ENCODE results near the gene AP1M1.

GRCh38 chr19:16199275-16199932 lies 1.7 kb downstream of the AP1M1 start:
- no peak for TF ChIP-seq YY1 (IDR thresholded peaks at IDR 0.05; ENCODE audit: low read depth)
- TF ChIP-seq NFIC (IDR thresholded peaks at IDR 0.05): no peak
- TF ChIP-seq, protein P1, sequence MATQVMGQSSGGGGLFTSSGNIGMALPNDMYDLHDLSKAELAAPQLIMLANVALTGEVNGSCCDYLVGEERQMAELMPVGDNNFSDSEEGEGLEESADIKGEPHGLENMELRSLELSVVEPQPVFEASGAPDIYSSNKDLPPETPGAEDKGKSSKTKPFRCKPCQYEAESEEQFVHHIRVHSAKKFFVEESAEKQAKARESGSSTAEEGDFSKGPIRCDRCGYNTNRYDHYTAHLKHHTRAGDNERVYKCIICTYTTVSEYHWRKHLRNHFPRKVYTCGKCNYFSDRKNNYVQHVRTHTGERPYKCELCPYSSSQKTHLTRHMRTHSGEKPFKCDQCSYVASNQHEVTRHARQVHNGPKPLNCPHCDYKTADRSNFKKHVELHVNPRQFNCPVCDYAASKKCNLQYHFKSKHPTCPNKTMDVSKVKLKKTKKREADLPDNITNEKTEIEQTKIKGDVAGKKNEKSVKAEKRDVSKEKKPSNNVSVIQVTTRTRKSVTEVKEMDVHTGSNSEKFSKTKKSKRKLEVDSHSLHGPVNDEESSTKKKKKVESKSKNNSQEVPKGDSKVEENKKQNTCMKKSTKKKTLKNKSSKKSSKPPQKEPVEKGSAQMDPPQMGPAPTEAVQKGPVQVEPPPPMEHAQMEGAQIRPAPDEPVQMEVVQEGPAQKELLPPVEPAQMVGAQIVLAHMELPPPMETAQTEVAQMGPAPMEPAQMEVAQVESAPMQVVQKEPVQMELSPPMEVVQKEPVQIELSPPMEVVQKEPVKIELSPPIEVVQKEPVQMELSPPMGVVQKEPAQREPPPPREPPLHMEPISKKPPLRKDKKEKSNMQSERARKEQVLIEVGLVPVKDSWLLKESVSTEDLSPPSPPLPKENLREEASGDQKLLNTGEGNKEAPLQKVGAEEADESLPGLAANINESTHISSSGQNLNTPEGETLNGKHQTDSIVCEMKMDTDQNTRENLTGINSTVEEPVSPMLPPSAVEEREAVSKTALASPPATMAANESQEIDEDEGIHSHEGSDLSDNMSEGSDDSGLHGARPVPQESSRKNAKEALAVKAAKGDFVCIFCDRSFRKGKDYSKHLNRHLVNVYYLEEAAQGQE (IDR thresholded peaks at IDR 0.05; ENCODE audit: low read depth): no peak
- no peak for TF ChIP-seq EP300 (IDR thresholded peaks at IDR 0.05; ENCODE audit: borderline replicate concordance)
- no peak for TF ChIP-seq EGR1 (IDR thresholded peaks at IDR 0.05)
- TF ChIP-seq RAD21 (IDR thresholded peaks at IDR 0.05; ENCODE audit: low read depth): no peak
- TF ChIP-seq, protein P2, sequence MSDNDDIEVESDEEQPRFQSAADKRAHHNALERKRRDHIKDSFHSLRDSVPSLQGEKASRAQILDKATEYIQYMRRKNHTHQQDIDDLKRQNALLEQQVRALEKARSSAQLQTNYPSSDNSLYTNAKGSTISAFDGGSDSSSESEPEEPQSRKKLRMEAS (IDR thresholded peaks at IDR 0.05): no peak

Data from Ishikawa (cell line).